Measurements from ENCODE around the gene OVOL1. TPM values are rescaled to one million over a fixed set of nuclear protein-coding genes. Genes with fewer than 3 reads are reported as not detected.

OVOL1 gene
- total and polyA plus RNA-seq, 2 of the 8 experiments (the other 6 are each of a cell fraction or from before 2014, with no cell fraction given) = 2.6 to 3.4 TPM

DNA sequence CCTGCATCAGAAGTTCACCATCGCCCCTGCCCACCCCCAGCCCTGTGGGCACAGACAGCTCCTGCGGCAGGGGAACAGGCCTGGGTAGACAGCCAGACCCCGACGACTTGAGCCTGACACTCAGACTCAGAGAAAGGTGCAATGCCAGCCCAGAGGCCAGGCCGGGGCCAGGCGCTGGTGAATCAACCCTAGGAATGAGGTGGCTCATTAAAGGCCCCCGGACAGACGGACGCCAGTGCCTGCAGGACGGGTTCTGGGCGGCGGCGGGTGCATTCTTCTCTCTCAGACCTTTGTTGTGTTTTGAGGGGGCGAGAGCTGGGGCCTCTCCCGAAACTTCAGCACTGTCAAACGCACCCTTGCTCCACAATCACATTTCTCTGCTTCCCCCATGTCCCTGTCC is 5.6 kb downstream of the OVOL1 start (continued):
- TF ChIP-seq, protein P1, sequence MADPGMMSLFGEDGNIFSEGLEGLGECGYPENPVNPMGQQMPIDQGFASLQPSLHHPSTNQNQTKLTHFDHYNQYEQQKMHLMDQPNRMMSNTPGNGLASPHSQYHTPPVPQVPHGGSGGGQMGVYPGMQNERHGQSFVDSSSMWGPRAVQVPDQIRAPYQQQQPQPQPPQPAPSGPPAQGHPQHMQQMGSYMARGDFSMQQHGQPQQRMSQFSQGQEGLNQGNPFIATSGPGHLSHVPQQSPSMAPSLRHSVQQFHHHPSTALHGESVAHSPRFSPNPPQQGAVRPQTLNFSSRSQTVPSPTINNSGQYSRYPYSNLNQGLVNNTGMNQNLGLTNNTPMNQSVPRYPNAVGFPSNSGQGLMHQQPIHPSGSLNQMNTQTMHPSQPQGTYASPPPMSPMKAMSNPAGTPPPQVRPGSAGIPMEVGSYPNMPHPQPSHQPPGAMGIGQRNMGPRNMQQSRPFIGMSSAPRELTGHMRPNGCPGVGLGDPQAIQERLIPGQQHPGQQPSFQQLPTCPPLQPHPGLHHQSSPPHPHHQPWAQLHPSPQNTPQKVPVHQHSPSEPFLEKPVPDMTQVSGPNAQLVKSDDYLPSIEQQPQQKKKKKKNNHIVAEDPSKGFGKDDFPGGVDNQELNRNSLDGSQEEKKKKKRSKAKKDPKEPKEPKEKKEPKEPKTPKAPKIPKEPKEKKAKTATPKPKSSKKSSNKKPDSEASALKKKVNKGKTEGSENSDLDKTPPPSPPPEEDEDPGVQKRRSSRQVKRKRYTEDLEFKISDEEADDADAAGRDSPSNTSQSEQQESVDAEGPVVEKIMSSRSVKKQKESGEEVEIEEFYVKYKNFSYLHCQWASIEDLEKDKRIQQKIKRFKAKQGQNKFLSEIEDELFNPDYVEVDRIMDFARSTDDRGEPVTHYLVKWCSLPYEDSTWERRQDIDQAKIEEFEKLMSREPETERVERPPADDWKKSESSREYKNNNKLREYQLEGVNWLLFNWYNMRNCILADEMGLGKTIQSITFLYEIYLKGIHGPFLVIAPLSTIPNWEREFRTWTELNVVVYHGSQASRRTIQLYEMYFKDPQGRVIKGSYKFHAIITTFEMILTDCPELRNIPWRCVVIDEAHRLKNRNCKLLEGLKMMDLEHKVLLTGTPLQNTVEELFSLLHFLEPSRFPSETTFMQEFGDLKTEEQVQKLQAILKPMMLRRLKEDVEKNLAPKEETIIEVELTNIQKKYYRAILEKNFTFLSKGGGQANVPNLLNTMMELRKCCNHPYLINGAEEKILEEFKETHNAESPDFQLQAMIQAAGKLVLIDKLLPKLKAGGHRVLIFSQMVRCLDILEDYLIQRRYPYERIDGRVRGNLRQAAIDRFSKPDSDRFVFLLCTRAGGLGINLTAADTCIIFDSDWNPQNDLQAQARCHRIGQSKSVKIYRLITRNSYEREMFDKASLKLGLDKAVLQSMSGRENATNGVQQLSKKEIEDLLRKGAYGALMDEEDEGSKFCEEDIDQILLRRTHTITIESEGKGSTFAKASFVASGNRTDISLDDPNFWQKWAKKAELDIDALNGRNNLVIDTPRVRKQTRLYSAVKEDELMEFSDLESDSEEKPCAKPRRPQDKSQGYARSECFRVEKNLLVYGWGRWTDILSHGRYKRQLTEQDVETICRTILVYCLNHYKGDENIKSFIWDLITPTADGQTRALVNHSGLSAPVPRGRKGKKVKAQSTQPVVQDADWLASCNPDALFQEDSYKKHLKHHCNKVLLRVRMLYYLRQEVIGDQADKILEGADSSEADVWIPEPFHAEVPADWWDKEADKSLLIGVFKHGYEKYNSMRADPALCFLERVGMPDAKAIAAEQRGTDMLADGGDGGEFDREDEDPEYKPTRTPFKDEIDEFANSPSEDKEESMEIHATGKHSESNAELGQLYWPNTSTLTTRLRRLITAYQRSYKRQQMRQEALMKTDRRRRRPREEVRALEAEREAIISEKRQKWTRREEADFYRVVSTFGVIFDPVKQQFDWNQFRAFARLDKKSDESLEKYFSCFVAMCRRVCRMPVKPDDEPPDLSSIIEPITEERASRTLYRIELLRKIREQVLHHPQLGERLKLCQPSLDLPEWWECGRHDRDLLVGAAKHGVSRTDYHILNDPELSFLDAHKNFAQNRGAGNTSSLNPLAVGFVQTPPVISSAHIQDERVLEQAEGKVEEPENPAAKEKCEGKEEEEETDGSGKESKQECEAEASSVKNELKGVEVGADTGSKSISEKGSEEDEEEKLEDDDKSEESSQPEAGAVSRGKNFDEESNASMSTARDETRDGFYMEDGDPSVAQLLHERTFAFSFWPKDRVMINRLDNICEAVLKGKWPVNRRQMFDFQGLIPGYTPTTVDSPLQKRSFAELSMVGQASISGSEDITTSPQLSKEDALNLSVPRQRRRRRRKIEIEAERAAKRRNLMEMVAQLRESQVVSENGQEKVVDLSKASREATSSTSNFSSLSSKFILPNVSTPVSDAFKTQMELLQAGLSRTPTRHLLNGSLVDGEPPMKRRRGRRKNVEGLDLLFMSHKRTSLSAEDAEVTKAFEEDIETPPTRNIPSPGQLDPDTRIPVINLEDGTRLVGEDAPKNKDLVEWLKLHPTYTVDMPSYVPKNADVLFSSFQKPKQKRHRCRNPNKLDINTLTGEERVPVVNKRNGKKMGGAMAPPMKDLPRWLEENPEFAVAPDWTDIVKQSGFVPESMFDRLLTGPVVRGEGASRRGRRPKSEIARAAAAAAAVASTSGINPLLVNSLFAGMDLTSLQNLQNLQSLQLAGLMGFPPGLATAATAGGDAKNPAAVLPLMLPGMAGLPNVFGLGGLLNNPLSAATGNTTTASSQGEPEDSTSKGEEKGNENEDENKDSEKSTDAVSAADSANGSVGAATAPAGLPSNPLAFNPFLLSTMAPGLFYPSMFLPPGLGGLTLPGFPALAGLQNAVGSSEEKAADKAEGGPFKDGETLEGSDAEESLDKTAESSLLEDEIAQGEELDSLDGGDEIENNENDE (IDR thresholded peaks at IDR 0.05; ENCODE audit: insufficient replicate concordance, low read length) = no peak
- TF ChIP-seq, protein P2, sequence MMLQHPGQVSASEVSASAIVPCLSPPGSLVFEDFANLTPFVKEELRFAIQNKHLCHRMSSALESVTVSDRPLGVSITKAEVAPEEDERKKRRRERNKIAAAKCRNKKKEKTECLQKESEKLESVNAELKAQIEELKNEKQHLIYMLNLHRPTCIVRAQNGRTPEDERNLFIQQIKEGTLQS (IDR thresholded peaks at IDR 0.05; ENCODE audit: insufficient read depth, low read depth, low read length) = no peak
- TF ChIP-seq SAP30 (IDR thresholded peaks at IDR 0.05; ENCODE audit: insufficient read depth, insufficient replicate concordance, low read length) (no peak), SP2 (IDR thresholded peaks at IDR 0.05; ENCODE audit: low read length) (no peak), TBP (IDR thresholded peaks at IDR 0.05; ENCODE audit: low read depth, low read length) (no peak)
- TF ChIP-seq, protein P3, sequence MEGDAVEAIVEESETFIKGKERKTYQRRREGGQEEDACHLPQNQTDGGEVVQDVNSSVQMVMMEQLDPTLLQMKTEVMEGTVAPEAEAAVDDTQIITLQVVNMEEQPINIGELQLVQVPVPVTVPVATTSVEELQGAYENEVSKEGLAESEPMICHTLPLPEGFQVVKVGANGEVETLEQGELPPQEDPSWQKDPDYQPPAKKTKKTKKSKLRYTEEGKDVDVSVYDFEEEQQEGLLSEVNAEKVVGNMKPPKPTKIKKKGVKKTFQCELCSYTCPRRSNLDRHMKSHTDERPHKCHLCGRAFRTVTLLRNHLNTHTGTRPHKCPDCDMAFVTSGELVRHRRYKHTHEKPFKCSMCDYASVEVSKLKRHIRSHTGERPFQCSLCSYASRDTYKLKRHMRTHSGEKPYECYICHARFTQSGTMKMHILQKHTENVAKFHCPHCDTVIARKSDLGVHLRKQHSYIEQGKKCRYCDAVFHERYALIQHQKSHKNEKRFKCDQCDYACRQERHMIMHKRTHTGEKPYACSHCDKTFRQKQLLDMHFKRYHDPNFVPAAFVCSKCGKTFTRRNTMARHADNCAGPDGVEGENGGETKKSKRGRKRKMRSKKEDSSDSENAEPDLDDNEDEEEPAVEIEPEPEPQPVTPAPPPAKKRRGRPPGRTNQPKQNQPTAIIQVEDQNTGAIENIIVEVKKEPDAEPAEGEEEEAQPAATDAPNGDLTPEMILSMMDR (IDR thresholded peaks at IDR 0.05; ENCODE audit: control extremely low read depth in 1 of 3, insufficient read depth in 1 of 3, low read depth in 1 of 3, low read length in 3 of 3) = no peak
